ENCODE data around the gene MEMO1.

The MEMO1 gene

DNA sequence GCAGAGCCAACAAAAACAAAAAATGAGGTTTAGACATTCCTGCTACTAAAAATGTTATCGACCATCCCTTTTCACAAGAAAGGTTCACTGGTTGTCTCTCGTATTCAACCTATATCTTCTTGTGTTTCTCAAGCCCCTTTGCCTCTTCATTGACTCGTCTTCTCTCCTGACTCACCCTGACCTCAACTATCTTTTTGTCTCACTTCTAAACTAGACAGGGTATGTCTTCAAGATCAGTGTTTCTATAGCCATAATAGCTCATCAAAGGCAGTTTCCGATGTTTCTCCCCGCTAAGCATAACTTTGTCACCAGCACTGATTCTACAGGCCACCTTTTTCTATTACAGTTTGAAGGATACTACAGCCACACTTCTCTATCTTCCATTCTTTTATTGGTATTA is 178.4 kb downstream of the MEMO1 start:
- H3K4me3 ChIP-seq (ENCODE audit: low read depth, low read length) = no peak overlapping the region
- TF ChIP-seq, protein P1, sequence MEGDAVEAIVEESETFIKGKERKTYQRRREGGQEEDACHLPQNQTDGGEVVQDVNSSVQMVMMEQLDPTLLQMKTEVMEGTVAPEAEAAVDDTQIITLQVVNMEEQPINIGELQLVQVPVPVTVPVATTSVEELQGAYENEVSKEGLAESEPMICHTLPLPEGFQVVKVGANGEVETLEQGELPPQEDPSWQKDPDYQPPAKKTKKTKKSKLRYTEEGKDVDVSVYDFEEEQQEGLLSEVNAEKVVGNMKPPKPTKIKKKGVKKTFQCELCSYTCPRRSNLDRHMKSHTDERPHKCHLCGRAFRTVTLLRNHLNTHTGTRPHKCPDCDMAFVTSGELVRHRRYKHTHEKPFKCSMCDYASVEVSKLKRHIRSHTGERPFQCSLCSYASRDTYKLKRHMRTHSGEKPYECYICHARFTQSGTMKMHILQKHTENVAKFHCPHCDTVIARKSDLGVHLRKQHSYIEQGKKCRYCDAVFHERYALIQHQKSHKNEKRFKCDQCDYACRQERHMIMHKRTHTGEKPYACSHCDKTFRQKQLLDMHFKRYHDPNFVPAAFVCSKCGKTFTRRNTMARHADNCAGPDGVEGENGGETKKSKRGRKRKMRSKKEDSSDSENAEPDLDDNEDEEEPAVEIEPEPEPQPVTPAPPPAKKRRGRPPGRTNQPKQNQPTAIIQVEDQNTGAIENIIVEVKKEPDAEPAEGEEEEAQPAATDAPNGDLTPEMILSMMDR (IDR thresholded peaks at IDR 0.05; ENCODE audit: borderline replicate concordance, insufficient read depth, low read depth, low read length) = no peak

GRCh38 chr2:31831585-31831984 is 179.2 kb downstream of the MEMO1 start:
- TF ChIP-seq, protein P1 (IDR thresholded peaks at IDR 0.05; ENCODE audit: borderline replicate concordance, insufficient read depth, low read depth, low read length) = no peak
- H3K4me3 ChIP-seq (ENCODE audit: low read depth, low read length) = no peak overlapping the region

DNA sequence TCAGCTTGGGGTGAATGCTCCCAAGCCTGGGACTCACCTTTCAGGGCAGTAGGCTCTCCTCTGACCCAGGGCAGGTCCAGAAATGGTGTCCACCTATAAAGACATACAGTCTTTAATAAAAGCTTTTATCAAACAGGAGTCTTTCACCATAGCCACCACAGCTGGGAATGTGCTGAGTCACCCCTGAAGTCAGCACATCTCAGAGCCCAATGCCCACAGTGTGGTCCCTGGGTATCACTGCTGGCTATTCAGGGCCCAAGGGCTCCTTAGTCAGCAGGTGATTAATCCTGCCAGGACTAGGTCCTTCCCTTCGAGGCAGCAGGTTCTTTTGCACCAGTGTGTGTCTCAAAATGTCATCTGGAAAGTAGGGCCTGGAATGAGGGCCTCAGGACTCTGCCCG is 181.9 kb downstream of the MEMO1 start:
- TF ChIP-seq, protein P1 (IDR thresholded peaks at IDR 0.05; ENCODE audit: borderline replicate concordance, insufficient read depth, low read depth, low read length) = no peak
- no peak overlapping the region for H3K4me3 ChIP-seq (ENCODE audit: low read depth, low read length)

GRCh38 chr2:31823558-31823957 is 187.2 kb downstream of the MEMO1 start:
- no peak overlapping the region for H3K4me3 ChIP-seq (ENCODE audit: low read depth, low read length)
- TF ChIP-seq, protein P1 (IDR thresholded peaks at IDR 0.05; ENCODE audit: borderline replicate concordance, insufficient read depth, low read depth, low read length) = no peak

DNA sequence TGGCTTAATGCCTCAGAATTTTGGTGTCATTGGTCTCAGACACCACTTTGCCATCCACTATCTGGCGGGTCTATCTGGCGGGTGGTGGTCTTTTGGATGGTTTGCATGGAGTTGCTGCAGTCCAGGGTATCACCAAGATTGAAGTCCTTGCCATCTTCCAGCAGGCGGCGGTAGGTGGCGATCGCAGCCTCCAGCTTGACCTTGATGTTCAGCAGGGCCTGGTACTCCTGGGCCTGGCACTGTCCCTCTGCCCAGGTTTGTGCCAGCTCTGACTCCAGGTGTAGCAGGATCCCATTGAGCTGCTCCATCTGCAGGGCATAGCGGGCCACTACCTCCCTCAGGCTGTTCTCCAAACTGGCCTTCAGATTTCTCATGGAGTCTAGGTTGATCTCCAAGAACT is 188.2 kb downstream of the MEMO1 start:
- no peak overlapping the region for H3K4me3 ChIP-seq (ENCODE audit: low read depth, low read length)
- TF ChIP-seq, protein P1 (IDR thresholded peaks at IDR 0.05; ENCODE audit: borderline replicate concordance, insufficient read depth, low read depth, low read length) = no peak
